ENCODE results near the gene FNIP2. TPM values are rescaled to one million over a fixed set of nuclear protein-coding genes. Genes with fewer than 3 reads are reported as not detected.

FNIP2 gene
- total RNA-seq, 1 experiment from 2014 or later: 15.8 TPM

DNA sequence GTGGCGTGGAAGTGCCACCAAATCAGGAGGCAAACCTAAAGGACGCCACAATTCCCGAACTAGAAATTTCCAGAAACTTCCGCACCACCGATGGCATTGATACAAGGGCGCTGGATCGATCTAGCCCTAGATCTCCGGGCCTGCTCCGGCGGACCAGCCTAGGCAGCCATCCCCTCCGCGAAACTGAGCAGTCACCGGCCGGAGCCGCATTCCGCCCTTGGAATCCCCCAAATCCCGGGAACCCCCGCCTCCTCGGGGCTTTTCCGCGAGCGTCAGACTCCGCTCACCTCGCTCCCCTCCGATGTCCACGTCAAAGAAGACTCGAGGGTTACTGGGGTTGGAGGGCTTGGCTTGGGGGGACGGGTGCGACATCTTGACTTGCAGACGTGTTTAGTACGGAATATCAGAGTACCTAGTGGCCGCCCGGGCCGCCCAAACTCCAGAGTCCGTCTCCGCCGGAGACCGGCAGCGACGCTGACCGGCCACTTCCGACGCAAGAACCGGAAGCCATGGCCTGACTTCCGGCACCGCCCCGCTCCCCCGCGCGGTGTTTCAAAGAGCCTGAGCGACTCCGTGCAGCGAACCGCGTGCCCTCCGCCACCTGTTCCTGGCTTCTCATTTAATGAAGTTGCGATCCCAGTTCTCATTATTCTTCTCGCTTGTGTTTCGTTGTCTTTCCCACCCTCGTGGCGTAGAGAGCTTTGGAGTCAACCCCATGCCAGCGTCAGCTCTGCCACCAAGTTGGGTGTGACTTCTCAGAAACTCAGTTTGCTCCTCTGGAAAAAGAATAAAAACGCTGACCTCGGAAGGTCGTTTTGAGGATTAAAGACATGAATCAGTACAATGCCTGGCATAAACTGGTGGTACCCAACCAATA, 45.7 kb upstream of the FNIP2 start, which contains the start of gene PPID:
PPID (minus strand) TSS at position 480 of the 877 bp plus-strand sequence; CDS start at position 372, 108 bp downstream.
- peaks cover 48% of the 10 kb centered on the region for H3K36me3 Mint-ChIP-seq (ENCODE audit: insufficient read depth, unreplicated experiment)
- BruUV-seq (replicated peaks): TSS peak; percentile 97
- intact Hi-C loops (cut with micrococcal nuclease; ENCODE audit: unreplicated experiment): loop anchor here (1.0 to 2.0 kb wide), 7 partner anchors 46 to 724 kb away; partner anchors contain the start of genes ETFDH, FNIP2 and RAPGEF2

DNA sequence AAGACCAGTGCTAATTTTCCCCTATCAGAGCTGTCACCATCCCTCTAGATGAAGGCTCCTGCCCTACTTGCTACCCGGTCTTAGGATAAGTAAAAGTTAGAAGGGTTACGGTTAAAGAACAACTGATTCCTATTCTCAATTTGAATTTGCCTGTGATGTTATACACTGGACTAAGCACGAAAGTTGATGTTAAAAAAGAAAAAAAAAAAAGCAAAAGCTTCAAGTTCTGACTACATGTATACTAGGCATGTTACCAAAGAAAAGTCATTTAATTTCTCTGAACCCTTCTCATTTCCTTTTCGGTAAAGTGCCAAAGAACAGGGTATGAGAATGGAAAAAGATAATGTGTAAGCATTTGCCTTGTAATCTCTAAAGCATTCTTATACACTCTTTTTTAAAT, 44.2 kb upstream of the FNIP2 start:
- H3K9me3 Mint-ChIP-seq (ENCODE audit: unreplicated experiment): no peaks in the 10 kb centered on the region
- H3K27me3 ChIP-seq (replicated peaks; ENCODE audit: control insufficient read depth, insufficient read depth, low read length): no peaks in the 10 kb centered on the region
- H3K36me3 ChIP-seq (ENCODE audit: control insufficient read depth, insufficient read depth, low read length): no peaks in the 10 kb centered on the region
- BruUV-seq (replicated peaks): no TSS peak
- peak overlapping the region; percentile 90 for H3K4me3 Mint-ChIP-seq (ENCODE audit: unreplicated experiment)
- ChIA-PET CTCF (no interaction called here), POLR2A (no interaction called here)
- peaks cover 4% of the 10 kb centered on the region for H3K27me3 Mint-ChIP-seq (ENCODE audit: insufficient read depth, unreplicated experiment)
- peaks cover 6% of the 10 kb centered on the region for H3K4me1 ChIP-seq
- peaks cover 15% of the 10 kb centered on the region for H3K4me1 Mint-ChIP-seq (ENCODE audit: low read depth, unreplicated experiment)
- H3K9me3 ChIP-seq: no peaks in the 10 kb centered on the region
- peak overlapping the region; percentile 95 for H3K27ac Mint-ChIP-seq (ENCODE audit: unreplicated experiment)
- DNase-seq: no peak
- TF ChIP-seq, protein P1, sequence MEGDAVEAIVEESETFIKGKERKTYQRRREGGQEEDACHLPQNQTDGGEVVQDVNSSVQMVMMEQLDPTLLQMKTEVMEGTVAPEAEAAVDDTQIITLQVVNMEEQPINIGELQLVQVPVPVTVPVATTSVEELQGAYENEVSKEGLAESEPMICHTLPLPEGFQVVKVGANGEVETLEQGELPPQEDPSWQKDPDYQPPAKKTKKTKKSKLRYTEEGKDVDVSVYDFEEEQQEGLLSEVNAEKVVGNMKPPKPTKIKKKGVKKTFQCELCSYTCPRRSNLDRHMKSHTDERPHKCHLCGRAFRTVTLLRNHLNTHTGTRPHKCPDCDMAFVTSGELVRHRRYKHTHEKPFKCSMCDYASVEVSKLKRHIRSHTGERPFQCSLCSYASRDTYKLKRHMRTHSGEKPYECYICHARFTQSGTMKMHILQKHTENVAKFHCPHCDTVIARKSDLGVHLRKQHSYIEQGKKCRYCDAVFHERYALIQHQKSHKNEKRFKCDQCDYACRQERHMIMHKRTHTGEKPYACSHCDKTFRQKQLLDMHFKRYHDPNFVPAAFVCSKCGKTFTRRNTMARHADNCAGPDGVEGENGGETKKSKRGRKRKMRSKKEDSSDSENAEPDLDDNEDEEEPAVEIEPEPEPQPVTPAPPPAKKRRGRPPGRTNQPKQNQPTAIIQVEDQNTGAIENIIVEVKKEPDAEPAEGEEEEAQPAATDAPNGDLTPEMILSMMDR (IDR thresholded peaks at IDR 0.05; ENCODE audit: insufficient read depth in 1 of 2, low read depth in 1 of 2, low read length in 1 of 2, severe bottlenecking in 1 of 2, unreplicated experiment in 1 of 2): no peak
- no peak overlapping the region for H3K4me3 ChIP-seq (ENCODE audit: low read depth, low read length)
- intact Hi-C loops (cut with micrococcal nuclease; ENCODE audit: unreplicated experiment): loop anchor here (5.0 kb wide), 1 partner anchor 293 kb away; no protein-coding TSS in a partner anchor
- H3K36me3 Mint-ChIP-seq (ENCODE audit: insufficient read depth, unreplicated experiment): peaks cover 33% of the 10 kb centered on the region

More for the DNA sequence above, 45.7 kb upstream of the FNIP2 start, which contains the start of gene PPID:
- Histone ChIP-seq H3K36me3 (ENCODE audit: control insufficient read depth, insufficient read depth, low read length) (no peaks in the 10 kb centered on the region), H3K4me1 (peaks cover 6% of the 10 kb centered on the region), H3K27me3 (replicated peaks; ENCODE audit: control insufficient read depth, insufficient read depth, low read length) (no peaks in the 10 kb centered on the region), H3K9me3 (no peaks in the 10 kb centered on the region), H3K4me3 (ENCODE audit: low read depth, low read length) (peak within 1 kb of the TSS; percentile 68)
- Mint-ChIP-seq H3K9me3 (ENCODE audit: unreplicated experiment) (no peaks in the 10 kb centered on the region), H3K27ac (ENCODE audit: unreplicated experiment) (peak within 1 kb of the TSS; percentile 95), H3K27me3 (ENCODE audit: insufficient read depth, unreplicated experiment) (no peaks in the 10 kb centered on the region), H3K4me1 (ENCODE audit: low read depth, unreplicated experiment) (peaks cover 9% of the 10 kb centered on the region), H3K4me3 (ENCODE audit: unreplicated experiment) (peak within 1 kb of the TSS; percentile 90)
- ChIA-PET POLR2A (interaction anchor here (1.0 kb wide), 1 partner anchor 122 kb away, joined by 3 read pairs; no protein-coding TSS in a partner anchor), CTCF (interaction anchor here (1.4 kb wide), 1 partner anchor 129 kb away, joined by 4 read pairs; no protein-coding TSS in a partner anchor)
- TF ChIP-seq, protein P1 (IDR thresholded peaks at IDR 0.05; ENCODE audit: insufficient read depth in 1 of 2, low read depth in 1 of 2, low read length in 1 of 2, severe bottlenecking in 1 of 2, unreplicated experiment in 1 of 2): no peak
- DNase-seq: peak; percentile 85 to 88

DNA sequence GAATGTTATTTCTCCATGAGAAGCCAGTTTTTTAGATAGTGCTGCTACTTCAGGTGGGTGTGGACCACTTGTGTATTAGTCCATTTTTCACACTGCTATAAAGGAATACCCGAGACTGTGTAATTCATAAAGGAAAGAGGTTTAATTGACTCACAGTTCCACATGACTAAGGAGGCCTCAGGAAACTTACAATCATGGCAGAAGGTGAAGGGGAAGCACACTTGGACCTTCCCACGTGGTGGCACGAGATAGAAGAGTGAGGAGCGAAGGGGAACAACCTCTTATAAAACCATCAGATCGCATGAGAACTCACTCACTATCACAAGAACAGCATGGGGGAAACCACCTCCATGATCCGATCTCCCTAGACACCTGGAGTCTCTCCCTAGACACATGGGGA, 42.2 kb upstream of the FNIP2 start:
- H3K27me3 ChIP-seq (replicated peaks; ENCODE audit: control insufficient read depth, insufficient read depth, low read length): no peaks in the 10 kb centered on the region
- DNase-seq: no peak
- H3K4me1 ChIP-seq: peaks cover 4% of the 10 kb centered on the region
- TF ChIP-seq, protein P1 (IDR thresholded peaks at IDR 0.05; ENCODE audit: insufficient read depth in 1 of 2, low read depth in 1 of 2, low read length in 1 of 2, severe bottlenecking in 1 of 2, unreplicated experiment in 1 of 2): no peak
- Mint-ChIP-seq H3K27ac (ENCODE audit: unreplicated experiment) (no peak overlapping the region), H3K27me3 (ENCODE audit: insufficient read depth, unreplicated experiment) (peaks cover 4% of the 10 kb centered on the region), H3K9me3 (ENCODE audit: unreplicated experiment) (no peaks in the 10 kb centered on the region), H3K4me3 (ENCODE audit: unreplicated experiment) (no peak overlapping the region), H3K36me3 (ENCODE audit: insufficient read depth, unreplicated experiment) (peaks cover 19% of the 10 kb centered on the region), H3K4me1 (ENCODE audit: low read depth, unreplicated experiment) (peaks cover 8% of the 10 kb centered on the region)
- BruUV-seq (replicated peaks): no TSS peak
- no peaks in the 10 kb centered on the region for H3K36me3 ChIP-seq (ENCODE audit: control insufficient read depth, insufficient read depth, low read length)
- CTCF ChIA-PET: no interaction called here
- POLR2A ChIA-PET: no interaction called here
- H3K9me3 ChIP-seq: no peaks in the 10 kb centered on the region
- intact Hi-C loops (cut with micrococcal nuclease; ENCODE audit: unreplicated experiment): loop anchor here (5.0 kb wide), 1 partner anchor 291 kb away; no protein-coding TSS in a partner anchor
- H3K4me3 ChIP-seq (ENCODE audit: low read depth, low read length): no peak overlapping the region

All from Caco-2 (cell line).